ENCODE measurements around the gene LMBRD2. TPM values are rescaled to one million over a fixed set of nuclear protein-coding genes. Genes with fewer than 3 reads are reported as not detected.

The LMBRD2 gene
- total and polyA plus RNA-seq, 2 donors (not counting 1 experiment from before 2014, with no cell fraction given), result 7.2 to 19.8 TPM

- no peak for TF ChIP-seq EZH2 (IDR thresholded peaks at IDR 0.05; ENCODE audit: low read length, missing control alignments)
- TF ChIP-seq, protein P1, sequence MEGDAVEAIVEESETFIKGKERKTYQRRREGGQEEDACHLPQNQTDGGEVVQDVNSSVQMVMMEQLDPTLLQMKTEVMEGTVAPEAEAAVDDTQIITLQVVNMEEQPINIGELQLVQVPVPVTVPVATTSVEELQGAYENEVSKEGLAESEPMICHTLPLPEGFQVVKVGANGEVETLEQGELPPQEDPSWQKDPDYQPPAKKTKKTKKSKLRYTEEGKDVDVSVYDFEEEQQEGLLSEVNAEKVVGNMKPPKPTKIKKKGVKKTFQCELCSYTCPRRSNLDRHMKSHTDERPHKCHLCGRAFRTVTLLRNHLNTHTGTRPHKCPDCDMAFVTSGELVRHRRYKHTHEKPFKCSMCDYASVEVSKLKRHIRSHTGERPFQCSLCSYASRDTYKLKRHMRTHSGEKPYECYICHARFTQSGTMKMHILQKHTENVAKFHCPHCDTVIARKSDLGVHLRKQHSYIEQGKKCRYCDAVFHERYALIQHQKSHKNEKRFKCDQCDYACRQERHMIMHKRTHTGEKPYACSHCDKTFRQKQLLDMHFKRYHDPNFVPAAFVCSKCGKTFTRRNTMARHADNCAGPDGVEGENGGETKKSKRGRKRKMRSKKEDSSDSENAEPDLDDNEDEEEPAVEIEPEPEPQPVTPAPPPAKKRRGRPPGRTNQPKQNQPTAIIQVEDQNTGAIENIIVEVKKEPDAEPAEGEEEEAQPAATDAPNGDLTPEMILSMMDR (conservative IDR thresholded peaks at IDR 0.05 in 1 of 2, IDR thresholded peaks at IDR 0.05 in 1 of 2; ENCODE audit: low read depth in 1 of 2, low read length in 2 of 2), result no peak
- no peak overlapping the region for H3K27ac ChIP-seq (ENCODE audit: insufficient read depth, low read length)
- DNase-seq (ENCODE audit: low read depth in 2 of 2), result no peak
- H3K27me3 ChIP-seq (ENCODE audit: control insufficient read depth, insufficient read depth, low read length), result no peaks in the 10 kb centered on the region
- H2AFZ ChIP-seq (ENCODE audit: low read length), result no peak overlapping the region
- H3K36me3 ChIP-seq (ENCODE audit: control insufficient read depth, insufficient read depth, low read length), result peaks cover 2% of the 10 kb centered on the region
- no peaks in the 10 kb centered on the region for H3K9me3 ChIP-seq (ENCODE audit: control insufficient read depth, insufficient read depth, low read depth, low read length)
- H3K4me2 ChIP-seq (ENCODE audit: extremely low read depth, insufficient read depth, low read length), result no peak overlapping the region
- H3K79me2 ChIP-seq (ENCODE audit: control insufficient read depth, insufficient read depth, low read length), result no peaks in the 10 kb centered on the region
- H4K20me1 ChIP-seq (ENCODE audit: control insufficient read depth, extremely low read depth, insufficient read depth, low read length), result no peaks in the 10 kb centered on the region
- no peak overlapping the region for H3K4me3 ChIP-seq (replicated peaks in 1 of 4; ENCODE audit: control extremely low read depth in 1 of 4, insufficient read depth in 1 of 4, low read depth in 3 of 4, low read length in 4 of 4)
- no peak overlapping the region for H3K9ac ChIP-seq (ENCODE audit: insufficient read depth, low read length)
- H3K4me1 ChIP-seq (ENCODE audit: control insufficient read depth, extremely low read depth, insufficient read depth, low read length), result no peaks in the 10 kb centered on the region
Observed at GRCh38 chr5:36111238-36111637, 40.4 kb downstream of the LMBRD2 start.

- Histone ChIP-seq H3K4me2 (ENCODE audit: extremely low read depth, insufficient read depth, low read length) (no peak overlapping the region), H4K20me1 (ENCODE audit: control insufficient read depth, extremely low read depth, insufficient read depth, low read length) (no peaks in the 10 kb centered on the region), H3K27ac (ENCODE audit: insufficient read depth, low read length) (no peak overlapping the region), H3K4me3 (replicated peaks in 1 of 4; ENCODE audit: control extremely low read depth in 1 of 4, insufficient read depth in 1 of 4, low read depth in 3 of 4, low read length in 4 of 4) (no peak overlapping the region), H3K9ac (ENCODE audit: insufficient read depth, low read length) (no peak overlapping the region), H3K27me3 (ENCODE audit: control insufficient read depth, insufficient read depth, low read length) (no peaks in the 10 kb centered on the region), H2AFZ (ENCODE audit: low read length) (no peak overlapping the region), H3K9me3 (ENCODE audit: control insufficient read depth, insufficient read depth, low read depth, low read length) (no peaks in the 10 kb centered on the region), H3K4me1 (ENCODE audit: control insufficient read depth, extremely low read depth, insufficient read depth, low read length) (no peaks in the 10 kb centered on the region), H3K79me2 (ENCODE audit: control insufficient read depth, insufficient read depth, low read length) (no peaks in the 10 kb centered on the region), H3K36me3 (ENCODE audit: control insufficient read depth, insufficient read depth, low read length) (peaks cover 2% of the 10 kb centered on the region)
- TF ChIP-seq EZH2 (IDR thresholded peaks at IDR 0.05; ENCODE audit: low read length, missing control alignments), result no peak
- TF ChIP-seq, protein P1 (conservative IDR thresholded peaks at IDR 0.05 in 1 of 2, IDR thresholded peaks at IDR 0.05 in 1 of 2; ENCODE audit: low read depth in 1 of 2, low read length in 2 of 2), result no peak
- DNase-seq (ENCODE audit: low read depth in 2 of 2), result peak in 1 of 2 donors; percentile 4
Observed at GRCh38 chr5:36108758-36109460, 42.8 kb downstream of the LMBRD2 start.

- H3K4me2 ChIP-seq (ENCODE audit: extremely low read depth, insufficient read depth, low read length), result no peak overlapping the region
Observed at GRCh38 chr5:36105819-36106218, 45.9 kb downstream of the LMBRD2 start.

More at GRCh38 chr5:36105819-36106218, 45.9 kb downstream of the LMBRD2 start:
- peak in 1 of 2 donors; percentile 44 for DNase-seq (ENCODE audit: low read depth in 2 of 2)
- Histone ChIP-seq H3K79me2 (ENCODE audit: control insufficient read depth, insufficient read depth, low read length) (no peaks in the 10 kb centered on the region), H3K9ac (ENCODE audit: insufficient read depth, low read length) (no peak overlapping the region), H4K20me1 (ENCODE audit: control insufficient read depth, extremely low read depth, insufficient read depth, low read length) (no peaks in the 10 kb centered on the region), H3K9me3 (ENCODE audit: control insufficient read depth, insufficient read depth, low read depth, low read length) (no peaks in the 10 kb centered on the region), H3K4me1 (ENCODE audit: control insufficient read depth, extremely low read depth, insufficient read depth, low read length) (no peaks in the 10 kb centered on the region), H3K27ac (ENCODE audit: insufficient read depth, low read length) (no peak overlapping the region), H2AFZ (ENCODE audit: low read length) (no peak overlapping the region), H3K36me3 (ENCODE audit: control insufficient read depth, insufficient read depth, low read length) (peaks cover 2% of the 10 kb centered on the region), H3K4me3 (replicated peaks in 1 of 4; ENCODE audit: control extremely low read depth in 1 of 4, insufficient read depth in 1 of 4, low read depth in 3 of 4, low read length in 4 of 4) (no peak overlapping the region), H3K27me3 (ENCODE audit: control insufficient read depth, insufficient read depth, low read length) (no peaks in the 10 kb centered on the region)
- no peak for TF ChIP-seq EZH2 (IDR thresholded peaks at IDR 0.05; ENCODE audit: low read length, missing control alignments)
- TF ChIP-seq, protein P1 (conservative IDR thresholded peaks at IDR 0.05 in 1 of 2, IDR thresholded peaks at IDR 0.05 in 1 of 2; ENCODE audit: low read depth in 1 of 2, low read length in 2 of 2), result no peak

All from fibroblast of lung (primary cell).